K562 (cell line): ENCODE measurements around the gene FAF2. TPM values are rescaled to one million over a fixed set of nuclear protein-coding genes. Genes with fewer than 3 reads are reported as not detected.

Experiments used
- CBFA2T3 ChIP-seq: fragments of 450-650 bp; IDR thresholded peaks from 2 replicates; pipeline ENCODE4 v1.6.1; 2017
- FOSL1 ChIP-seq: fragments of 200-800 bp; sonication (Bioruptor generic); conservative IDR thresholded peaks from 2 replicates; pipeline ENCODE4 v1.6.1; 2016; ENCODE audit warnings: missing genetic modification characterization, missing compliant biosample characterization
- FOXJ3 ChIP-seq: sonication (generic); formaldehyde crosslinking; IDR thresholded peaks from 2 replicates; pipeline ENCODE4 v1.4.0; 2020; ENCODE audit warnings: mild to moderate bottlenecking, missing genetic modification reagents
- HMGN3 ChIP-seq: IDR thresholded peaks from 2 replicates; pipeline ENCODE4 v1.6.1; 2011; ENCODE audit warnings: borderline replicate concordance, low read depth, mild to moderate bottlenecking, mixed read lengths, low read length; ENCODE audit not compliant: insufficient read length; ENCODE audit errors: extremely low read depth
- JUN ChIP-seq, 2 experiments: sonication (generic) in 1 of 2; formaldehyde crosslinking in 1 of 2; IDR thresholded peaks; 2 replicates each; pipeline versions ENCODE4 v1.6.1 to v1.8.0; 2012 to 2022; ENCODE audit warnings: borderline replicate concordance in 2 of 2, mild to moderate bottlenecking in 2 of 2, improper control_type of control experiment in 1 of 2, low read depth in 1 of 2, low read length in 1 of 2, missing genetic modification reagents in 1 of 2
- L3MBTL2 ChIP-seq: fragments of 450-650 bp; IDR thresholded peaks from 2 replicates; pipeline ENCODE4 v1.6.1; 2016; ENCODE audit warnings: mild to moderate bottlenecking, moderate library complexity
- MED1 ChIP-seq: sonication (generic); formaldehyde crosslinking; IDR thresholded peaks from 2 replicates; pipeline ENCODE4 v1.8.1; 2023; ENCODE audit warnings: missing genetic modification reagents, borderline replicate concordance
- RCOR1 ChIP-seq, 2 experiments: IDR thresholded peaks; 2 replicates each; pipeline ENCODE4 v1.6.1; 2012; ENCODE audit warnings: low read depth in 2 of 2, low read length in 2 of 2, borderline replicate concordance in 1 of 2, improper control_type of control experiment in 1 of 2
- SRSF3 ChIP-seq: fragments of 200-400 bp; formaldehyde crosslinking; IDR thresholded peaks from 2 replicates; pipeline ENCODE4 v1.6.1; 2016; ENCODE audit warnings: mild to moderate bottlenecking, low read length, moderate library complexity; ENCODE audit not compliant: insufficient read depth
- TCF7 ChIP-seq: sonication (generic); IDR thresholded peaks from 2 replicates; pipeline ENCODE4 v1.6.1; 2016; ENCODE audit warnings: antibody characterized with exemption, borderline replicate concordance
- ZEB2 ChIP-seq: fragments of 450-650 bp; IDR thresholded peaks from 2 replicates; pipeline ENCODE4 v1.6.1; 2016
- ZNF589 ChIP-seq: fragments of 200-800 bp; sonication (Bioruptor generic); IDR thresholded peaks from 2 replicates; pipeline ENCODE4 v1.6.1; 2016; ENCODE audit warnings: low read depth, missing genetic modification characterization, missing compliant biosample characterization
- ZZZ3 ChIP-seq: fragments of 450-650 bp; IDR thresholded peaks from 2 replicates; pipeline ENCODE4 v1.6.1; 2016; ENCODE audit warnings: antibody characterized with exemption, mild to moderate bottlenecking, moderate library complexity
- polyA plus RNA-seq, 8 experiments: library from polyadenylated mRNA; depleted of rRNA in 4 of 8; stranded (reverse) in 5 of 8; unstranded in 3 of 8; fragments of >200 nt; fragmentation: Nextera tagmentation in 2 of 8; fragmentation: Illumina TruSeq in 1 of 8; extraction: Ambion mirVana in 2 of 8; extraction: Trizol in 1 of 8; gene quantifications; 2 replicates each; pipeline versions ENCODE4 v1.2.1 to v1.2.3, GENCODE V29; 2011 to 2014; ENCODE audit warnings: inconsistent platforms in 1 of 8, missing spikeins in 1 of 8
- total RNA-seq, 7 experiments: library from RNA; depleted of rRNA in 6 of 7; stranded (reverse); fragments of >200 nt in 6 of 7; fragmentation: Illumina TruSeq in 2 of 7; extraction: Trizol in 2 of 7; gene quantifications; 2 replicates each; pipeline versions ENCODE4 v1.2.1 to v1.2.3, GENCODE V29; 2011 to 2021; ENCODE audit warnings: low replicate concordance in 1 of 7
- TF ChIP-seq, protein P1 (sequence below): fragments of 450-650 bp; IDR thresholded peaks from 2 replicates; pipeline ENCODE4 v1.6.1; 2018; ENCODE audit not compliant: partially characterized antibody
- TF ChIP-seq, protein P2 (sequence below), 3 experiments: IDR thresholded peaks in 2 of 3; conservative IDR thresholded peaks in 1 of 3; 2 replicates each; pipeline ENCODE4 v1.5.1; 2011 to 2012; ENCODE audit warnings: low read length in 3 of 3, mild to moderate bottlenecking in 3 of 3, control low read depth in 2 of 3, improper control_type of control experiment in 1 of 3, inconsistent platforms in 1 of 3, low read depth in 1 of 3, mixed read lengths in 1 of 3, moderate library complexity in 1 of 3; ENCODE audit not compliant: insufficient read depth in 2 of 3
- TF ChIP-seq, protein P3 (sequence below): sonication (generic); formaldehyde crosslinking; IDR thresholded peaks from 2 replicates; pipeline ENCODE4 v1.8.0; 2022; ENCODE audit warnings: mild to moderate bottlenecking, missing genetic modification reagents
- TF ChIP-seq, protein P4 (sequence below): fragments of 250-450 bp; sonication (Bioruptor Pico); IDR thresholded peaks from 2 replicates; pipeline ENCODE4 v1.4.0; 2020
- TF ChIP-seq, protein P5 (sequence below): fragments of 450-650 bp; formaldehyde crosslinking; IDR thresholded peaks from 2 replicates; pipeline ENCODE4 v1.4.0; 2020; ENCODE audit warnings: mild to moderate bottlenecking, moderate library complexity

Gene FAF2
- total and polyA plus RNA-seq, 9 of the 15 experiments (the other 6 are each of a cell fraction or from before 2014, with no cell fraction given) = 25.0 to 44.6 (median 36.1) TPM

DNA sequence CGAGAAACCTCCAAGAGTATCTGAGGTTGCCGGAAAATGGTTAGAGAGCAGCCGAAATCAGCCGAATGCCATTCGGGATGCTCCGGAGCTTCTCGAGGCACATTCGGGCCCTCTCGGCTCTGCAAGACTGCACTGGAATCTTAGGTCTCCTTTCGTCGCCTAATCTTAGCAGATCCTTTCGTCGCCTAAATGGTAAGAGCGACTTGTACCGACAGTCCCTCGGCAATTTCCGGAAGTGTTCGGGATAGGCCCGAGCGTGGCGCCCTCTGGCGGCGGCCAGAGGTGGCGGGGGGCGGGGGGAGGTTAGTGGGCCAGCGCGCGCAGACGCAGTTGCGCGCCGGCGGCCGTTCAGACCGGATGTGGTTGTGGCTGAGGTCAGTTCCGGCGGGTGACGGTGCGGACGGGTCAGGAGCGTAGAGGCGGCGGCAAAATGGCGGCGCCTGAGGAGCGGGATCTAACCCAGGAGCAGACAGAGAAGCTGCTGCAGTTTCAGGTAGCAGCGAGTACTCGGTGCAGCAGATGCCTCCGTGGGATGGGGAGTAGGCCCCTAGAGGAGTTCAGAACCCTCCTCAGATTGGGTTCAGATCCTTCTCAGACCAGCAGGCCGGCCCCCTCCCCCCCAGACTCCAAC is at the start of gene FAF2 (continued):
- TF ChIP-seq RCOR1 (IDR thresholded peaks at IDR 0.05; ENCODE audit: borderline replicate concordance in 1 of 2, low read depth in 2 of 2, low read length in 2 of 2) = peak in 1 of 2 experiments; percentile 40; a peak in 1 of 4 replicates
- TF ChIP-seq, protein P1, sequence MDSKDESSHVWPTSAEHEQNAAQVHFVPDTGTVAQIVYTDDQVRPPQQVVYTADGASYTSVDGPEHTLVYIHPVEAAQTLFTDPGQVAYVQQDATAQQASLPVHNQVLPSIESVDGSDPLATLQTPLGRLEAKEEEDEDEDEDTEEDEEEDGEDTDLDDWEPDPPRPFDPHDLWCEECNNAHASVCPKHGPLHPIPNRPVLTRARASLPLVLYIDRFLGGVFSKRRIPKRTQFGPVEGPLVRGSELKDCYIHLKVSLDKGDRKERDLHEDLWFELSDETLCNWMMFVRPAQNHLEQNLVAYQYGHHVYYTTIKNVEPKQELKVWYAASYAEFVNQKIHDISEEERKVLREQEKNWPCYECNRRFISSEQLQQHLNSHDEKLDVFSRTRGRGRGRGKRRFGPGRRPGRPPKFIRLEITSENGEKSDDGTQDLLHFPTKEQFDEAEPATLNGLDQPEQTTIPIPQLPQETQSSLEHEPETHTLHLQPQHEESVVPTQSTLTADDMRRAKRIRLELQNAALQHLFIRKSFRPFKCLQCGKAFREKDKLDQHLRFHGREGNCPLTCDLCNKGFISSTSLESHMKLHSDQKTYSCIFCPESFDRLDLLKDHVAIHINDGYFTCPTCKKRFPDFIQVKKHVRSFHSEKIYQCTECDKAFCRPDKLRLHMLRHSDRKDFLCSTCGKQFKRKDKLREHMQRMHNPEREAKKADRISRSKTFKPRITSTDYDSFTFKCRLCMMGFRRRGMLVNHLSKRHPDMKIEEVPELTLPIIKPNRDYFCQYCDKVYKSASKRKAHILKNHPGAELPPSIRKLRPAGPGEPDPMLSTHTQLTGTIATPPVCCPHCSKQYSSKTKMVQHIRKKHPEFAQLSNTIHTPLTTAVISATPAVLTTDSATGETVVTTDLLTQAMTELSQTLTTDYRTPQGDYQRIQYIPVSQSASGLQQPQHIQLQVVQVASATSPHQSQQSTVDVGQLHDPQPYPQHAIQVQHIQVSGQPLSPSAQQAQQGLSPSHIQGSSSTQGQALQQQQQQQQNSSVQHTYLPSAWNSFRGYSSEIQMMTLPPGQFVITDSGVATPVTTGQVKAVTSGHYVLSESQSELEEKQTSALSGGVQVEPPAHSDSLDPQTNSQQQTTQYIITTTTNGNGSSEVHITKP = peak; percentile 6
- TF ChIP-seq ZEB2 = no peak
- peak; percentile 83 for TF ChIP-seq JUN (IDR thresholded peaks at IDR 0.05; ENCODE audit: borderline replicate concordance, low read depth, low read length)
- no peak for TF ChIP-seq JUN (CRISPR knock-in tag; IDR thresholded peaks at IDR 0.05; ENCODE audit: borderline replicate concordance)
- TF ChIP-seq ZNF589 = no peak
- TF ChIP-seq, protein P2, sequence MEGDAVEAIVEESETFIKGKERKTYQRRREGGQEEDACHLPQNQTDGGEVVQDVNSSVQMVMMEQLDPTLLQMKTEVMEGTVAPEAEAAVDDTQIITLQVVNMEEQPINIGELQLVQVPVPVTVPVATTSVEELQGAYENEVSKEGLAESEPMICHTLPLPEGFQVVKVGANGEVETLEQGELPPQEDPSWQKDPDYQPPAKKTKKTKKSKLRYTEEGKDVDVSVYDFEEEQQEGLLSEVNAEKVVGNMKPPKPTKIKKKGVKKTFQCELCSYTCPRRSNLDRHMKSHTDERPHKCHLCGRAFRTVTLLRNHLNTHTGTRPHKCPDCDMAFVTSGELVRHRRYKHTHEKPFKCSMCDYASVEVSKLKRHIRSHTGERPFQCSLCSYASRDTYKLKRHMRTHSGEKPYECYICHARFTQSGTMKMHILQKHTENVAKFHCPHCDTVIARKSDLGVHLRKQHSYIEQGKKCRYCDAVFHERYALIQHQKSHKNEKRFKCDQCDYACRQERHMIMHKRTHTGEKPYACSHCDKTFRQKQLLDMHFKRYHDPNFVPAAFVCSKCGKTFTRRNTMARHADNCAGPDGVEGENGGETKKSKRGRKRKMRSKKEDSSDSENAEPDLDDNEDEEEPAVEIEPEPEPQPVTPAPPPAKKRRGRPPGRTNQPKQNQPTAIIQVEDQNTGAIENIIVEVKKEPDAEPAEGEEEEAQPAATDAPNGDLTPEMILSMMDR (IDR thresholded peaks at IDR 0.05 in 2 of 3, conservative IDR thresholded peaks at IDR 0.05 in 1 of 3; ENCODE audit: insufficient read depth in 2 of 3, low read depth in 1 of 3, low read length in 3 of 3) = peak; percentile 83 to 98 (median 96)
- TF ChIP-seq TCF7 = 0 out of 2 replicates have a peak, but pooled peaks have one; percentile 17
- no peak for TF ChIP-seq MED1 (CRISPR knock-in tag)
- no peak for TF ChIP-seq FOSL1 (tag)
- TF ChIP-seq, protein P3, sequence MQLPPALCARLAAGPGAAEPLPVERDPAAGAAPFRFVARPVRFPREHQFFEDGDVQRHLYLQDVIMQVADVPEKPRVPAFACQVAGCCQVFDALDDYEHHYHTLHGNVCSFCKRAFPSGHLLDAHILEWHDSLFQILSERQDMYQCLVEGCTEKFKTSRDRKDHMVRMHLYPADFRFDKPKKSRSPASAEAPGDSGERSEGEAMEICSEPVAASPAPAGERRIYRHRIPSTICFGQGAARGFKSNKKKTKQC (CRISPR knock-in tag) = no peak
- no peak for TF ChIP-seq L3MBTL2
- TF ChIP-seq, protein P4, sequence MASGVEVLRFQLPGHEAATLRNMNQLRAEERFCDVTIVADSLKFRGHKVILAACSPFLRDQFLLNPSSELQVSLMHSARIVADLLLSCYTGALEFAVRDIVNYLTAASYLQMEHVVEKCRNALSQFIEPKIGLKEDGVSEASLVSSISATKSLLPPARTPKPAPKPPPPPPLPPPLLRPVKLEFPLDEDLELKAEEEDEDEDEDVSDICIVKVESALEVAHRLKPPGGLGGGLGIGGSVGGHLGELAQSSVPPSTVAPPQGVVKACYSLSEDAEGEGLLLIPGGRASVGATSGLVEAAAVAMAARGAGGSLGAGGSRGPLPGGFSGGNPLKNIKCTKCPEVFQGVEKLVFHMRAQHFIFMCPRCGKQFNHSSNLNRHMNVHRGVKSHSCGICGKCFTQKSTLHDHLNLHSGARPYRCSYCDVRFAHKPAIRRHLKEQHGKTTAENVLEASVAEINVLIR (CRISPR knock-in tag) = peak; percentile 74
- no peak for TF ChIP-seq SRSF3
- TF ChIP-seq ZZZ3 = peak; percentile 65; the same call in 1 of the 2 replicates
- TF ChIP-seq, protein P5, sequence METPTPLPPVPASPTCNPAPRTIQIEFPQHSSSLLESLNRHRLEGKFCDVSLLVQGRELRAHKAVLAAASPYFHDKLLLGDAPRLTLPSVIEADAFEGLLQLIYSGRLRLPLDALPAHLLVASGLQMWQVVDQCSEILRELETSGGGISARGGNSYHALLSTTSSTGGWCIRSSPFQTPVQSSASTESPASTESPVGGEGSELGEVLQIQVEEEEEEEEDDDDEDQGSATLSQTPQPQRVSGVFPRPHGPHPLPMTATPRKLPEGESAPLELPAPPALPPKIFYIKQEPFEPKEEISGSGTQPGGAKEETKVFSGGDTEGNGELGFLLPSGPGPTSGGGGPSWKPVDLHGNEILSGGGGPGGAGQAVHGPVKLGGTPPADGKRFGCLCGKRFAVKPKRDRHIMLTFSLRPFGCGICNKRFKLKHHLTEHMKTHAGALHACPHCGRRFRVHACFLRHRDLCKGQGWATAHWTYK (CRISPR knock-in tag) = no peak
- no peak for TF ChIP-seq CBFA2T3
- TF ChIP-seq FOXJ3 = no peak
- peak; percentile 60 for TF ChIP-seq HMGN3
